ENCODE measurements around the gene ITGA5. TPM values are rescaled to one million over a fixed set of nuclear protein-coding genes. Genes with fewer than 3 reads are reported as not detected.

Gene ITGA5
- total and polyA plus RNA-seq, 2 experiments from 2014 or later: 7.3 to 23.7 TPM

DNA sequence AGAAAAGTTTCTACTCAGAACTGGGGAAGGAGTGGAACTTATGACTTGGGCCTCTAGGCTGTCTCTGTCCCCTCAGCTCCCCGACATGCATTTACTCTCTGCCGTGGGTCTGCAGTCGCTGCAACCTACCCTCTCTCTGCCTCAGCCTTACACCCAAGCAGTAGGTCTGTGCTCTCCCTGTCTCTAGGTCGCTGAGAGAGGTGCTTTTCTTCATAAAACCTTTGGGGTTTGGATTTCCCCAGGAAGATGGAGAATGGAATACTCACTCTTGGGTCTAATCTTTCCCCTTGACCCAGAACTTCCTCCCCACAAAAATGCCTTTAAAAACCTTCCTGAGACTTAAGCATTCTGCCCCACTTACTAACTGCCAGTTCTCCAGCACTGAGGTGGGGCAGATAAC, 67.7 kb downstream of the ITGA5 start:
- H3K4me2 ChIP-seq: peak overlapping the region; percentile 91
- peak; percentile 17 for ATAC-seq
- peak overlapping the region; percentile 61 for H3K4me3 ChIP-seq

DNA sequence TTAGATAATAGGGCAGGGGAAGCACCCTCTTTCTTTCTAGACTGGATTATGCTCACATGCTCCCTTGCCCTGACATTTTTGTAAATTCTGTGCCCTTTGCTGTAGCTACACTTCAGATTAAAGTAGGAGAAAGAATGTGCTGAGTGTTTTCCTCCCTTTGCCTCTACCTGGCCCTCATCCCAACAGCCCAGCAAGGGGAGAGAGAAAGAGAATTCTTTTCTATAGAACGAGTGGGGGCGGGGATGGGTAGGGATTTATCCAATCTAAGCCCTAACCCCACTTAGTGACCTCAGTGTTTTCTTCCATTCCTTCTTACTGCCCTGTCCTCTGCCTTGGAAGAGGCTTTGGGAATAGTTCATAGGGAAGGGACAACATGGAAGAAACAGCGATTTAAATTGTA, 68.3 kb downstream of the ITGA5 start:
- peak overlapping the region; percentile 91 for H3K4me2 ChIP-seq
- peaks cover 34% of the 10 kb centered on the region for H3F3A ChIP-seq (replicated peaks; ENCODE audit: low read depth)
- H3K79me2 ChIP-seq (replicated peaks; ENCODE audit: insufficient read depth): no peaks in the 10 kb centered on the region; the same call in 1 of the 2 replicates
- H3K27ac ChIP-seq (ENCODE audit: low read depth): no peak overlapping the region
- no peak overlapping the region for H3K4me3 ChIP-seq
- Mint-ChIP-seq H3K4me3 (peak overlapping the region; percentile 7; the same call in 1 of the 3 replicates), H3K36me3 (ENCODE audit: low read depth) (peaks cover 37% of the 10 kb centered on the region), H3K27me3 (ENCODE audit: insufficient read depth, low read depth, poor library complexity) (peaks cover 41% of the 10 kb centered on the region), H3K27ac (no peak overlapping the region), H3K9me3 (no peaks in the 10 kb centered on the region; the same call in 2 of the 3 replicates), H3K4me1 (peaks cover 51% of the 10 kb centered on the region)
- no peaks in the 10 kb centered on the region for H3K9me2 ChIP-seq (ENCODE audit: insufficient read depth)
- peak; percentile 46 for ATAC-seq
- H3K36me3 ChIP-seq (ENCODE audit: insufficient read depth): peaks cover 23% of the 10 kb centered on the region; the same call in 1 of the 2 replicates
- H3K4me1 ChIP-seq (ENCODE audit: insufficient read depth): peaks cover 62% of the 10 kb centered on the region
- no peak overlapping the region for H2AFZ ChIP-seq
- peaks cover 33% of the 10 kb centered on the region; the same call in 1 of the 2 replicates for H3K27me3 ChIP-seq (ENCODE audit: insufficient read depth)
- TF ChIP-seq EZH2phosphoT487 (IDR thresholded peaks at IDR 0.05; ENCODE audit: unreplicated experiment) (no peak), POLR2AphosphoS5 (IDR thresholded peaks at IDR 0.05; ENCODE audit: low read depth) (0 out of 2 replicates have a peak, but pooled peaks have one; percentile 5)
- peak; percentile 57 for DNase-seq (ENCODE audit: low spot score)
- H4K20me1 ChIP-seq (replicated peaks; ENCODE audit: insufficient read depth): peaks cover 4% of the 10 kb centered on the region

More for the DNA sequence above, 67.7 kb downstream of the ITGA5 start:
- no peaks in the 10 kb centered on the region; the same call in 2 of the 3 replicates for H3K9me3 Mint-ChIP-seq
- Histone ChIP-seq H4K20me1 (replicated peaks; ENCODE audit: insufficient read depth) (peaks cover 4% of the 10 kb centered on the region), H3K9me2 (ENCODE audit: insufficient read depth) (no peaks in the 10 kb centered on the region), H3K36me3 (ENCODE audit: insufficient read depth) (peaks cover 23% of the 10 kb centered on the region; the same call in 1 of the 2 replicates), H3K27me3 (ENCODE audit: insufficient read depth) (peaks cover 33% of the 10 kb centered on the region; the same call in 1 of the 2 replicates), H3K79me2 (replicated peaks; ENCODE audit: insufficient read depth) (no peaks in the 10 kb centered on the region; the same call in 1 of the 2 replicates), H2AFZ (no peak overlapping the region), H3F3A (replicated peaks; ENCODE audit: low read depth) (peaks cover 34% of the 10 kb centered on the region), H3K4me1 (ENCODE audit: insufficient read depth) (peaks cover 68% of the 10 kb centered on the region), H3K27ac (ENCODE audit: low read depth) (no peak overlapping the region)
- H3K27ac Mint-ChIP-seq: no peak overlapping the region
- peaks cover 51% of the 10 kb centered on the region for H3K4me1 Mint-ChIP-seq
- H3K27me3 Mint-ChIP-seq (ENCODE audit: insufficient read depth, low read depth, poor library complexity): peaks cover 44% of the 10 kb centered on the region
- TF ChIP-seq POLR2AphosphoS5 (IDR thresholded peaks at IDR 0.05; ENCODE audit: low read depth): 0 out of 2 replicates have a peak, but pooled peaks have one; percentile 2
- TF ChIP-seq EZH2 (IDR thresholded peaks at IDR 0.05; ENCODE audit: low read depth, unreplicated experiment): no peak
- H3K36me3 Mint-ChIP-seq (ENCODE audit: low read depth): peaks cover 37% of the 10 kb centered on the region
- no peak for DNase-seq (ENCODE audit: low spot score)
- peak overlapping the region; percentile 82; the same call in 2 of the 3 replicates for H3K4me3 Mint-ChIP-seq

DNA sequence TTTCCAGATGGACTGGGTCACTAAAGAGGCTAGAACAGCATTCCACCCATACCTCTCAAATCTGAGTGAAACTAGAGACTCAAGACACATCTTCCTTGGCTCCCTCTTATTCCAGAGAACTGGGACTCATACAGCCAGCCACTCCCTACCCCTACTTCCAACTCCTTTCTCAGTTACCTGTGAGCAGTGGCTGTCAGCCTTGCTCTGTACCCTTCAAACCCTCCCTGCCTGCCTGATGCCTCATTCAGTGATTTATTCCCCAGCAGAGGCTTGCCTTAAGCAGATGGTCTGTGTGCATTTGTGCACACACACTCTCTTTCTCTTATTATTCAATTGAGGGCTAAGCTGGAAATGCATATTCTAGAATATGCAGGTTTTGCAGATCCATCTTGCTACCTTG, 69.4 kb downstream of the ITGA5 start:
- Mint-ChIP-seq H3K27ac (no peak overlapping the region), H3K9me3 (no peaks in the 10 kb centered on the region; the same call in 2 of the 3 replicates), H3K27me3 (ENCODE audit: insufficient read depth, low read depth, poor library complexity) (peaks cover 40% of the 10 kb centered on the region), H3K36me3 (ENCODE audit: low read depth) (peaks cover 44% of the 10 kb centered on the region), H3K4me3 (no peak overlapping the region; the same call in 2 of the 3 replicates), H3K4me1 (peaks cover 51% of the 10 kb centered on the region)
- no peak overlapping the region for H3K4me3 ChIP-seq
- peaks cover 33% of the 10 kb centered on the region; the same call in 1 of the 2 replicates for H3K27me3 ChIP-seq (ENCODE audit: insufficient read depth)
- peaks cover 30% of the 10 kb centered on the region for H3F3A ChIP-seq (replicated peaks; ENCODE audit: low read depth)
- H4K20me1 ChIP-seq (replicated peaks; ENCODE audit: insufficient read depth): peaks cover 4% of the 10 kb centered on the region
- H3K4me2 ChIP-seq: 0 out of 2 replicates have a peak overlapping the region, but pooled peaks have one; percentile 64
- peaks cover 23% of the 10 kb centered on the region for H3K36me3 ChIP-seq (ENCODE audit: insufficient read depth)
- H3K9me2 ChIP-seq (ENCODE audit: insufficient read depth): no peaks in the 10 kb centered on the region
- H3K4me1 ChIP-seq (ENCODE audit: insufficient read depth): peaks cover 52% of the 10 kb centered on the region
- TF ChIP-seq, protein P1, sequence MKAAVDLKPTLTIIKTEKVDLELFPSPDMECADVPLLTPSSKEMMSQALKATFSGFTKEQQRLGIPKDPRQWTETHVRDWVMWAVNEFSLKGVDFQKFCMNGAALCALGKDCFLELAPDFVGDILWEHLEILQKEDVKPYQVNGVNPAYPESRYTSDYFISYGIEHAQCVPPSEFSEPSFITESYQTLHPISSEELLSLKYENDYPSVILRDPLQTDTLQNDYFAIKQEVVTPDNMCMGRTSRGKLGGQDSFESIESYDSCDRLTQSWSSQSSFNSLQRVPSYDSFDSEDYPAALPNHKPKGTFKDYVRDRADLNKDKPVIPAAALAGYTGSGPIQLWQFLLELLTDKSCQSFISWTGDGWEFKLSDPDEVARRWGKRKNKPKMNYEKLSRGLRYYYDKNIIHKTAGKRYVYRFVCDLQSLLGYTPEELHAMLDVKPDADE (IDR thresholded peaks at IDR 0.05): no peak
- no peak overlapping the region for H2AFZ ChIP-seq
- no peak for ATAC-seq
- no peak overlapping the region for H3K27ac ChIP-seq (ENCODE audit: low read depth)
- H3K79me2 ChIP-seq (replicated peaks; ENCODE audit: insufficient read depth): no peaks in the 10 kb centered on the region; the same call in 1 of the 2 replicates
- no peak for DNase-seq (ENCODE audit: low spot score)
